GM19395 (cell line): ENCODE data around the gene CTNND2.

Experiments used
- ATAC-seq: cut with Tn5 transposase; IDR thresholded peaks from one replicate; pipeline ENCODE4 v1.9.1; 2021; ENCODE audit warnings: mild to moderate bottlenecking, moderate library complexity; ENCODE audit not compliant: unreplicated experiment

The CTNND2 gene

GRCh38 chr5:11599499-11599898 lies 304.7 kb downstream of the CTNND2 start:
- ATAC-seq: no peak

- no peak for ATAC-seq
Measured at GRCh38 chr5:11596657-11597071, 307.6 kb downstream of the CTNND2 start.

- ATAC-seq: no peak
Measured at GRCh38 chr5:11596185-11596584, 308.1 kb downstream of the CTNND2 start.

- no peak for ATAC-seq
Measured at GRCh38 chr5:11595045-11595444, 309.2 kb downstream of the CTNND2 start.

GRCh38 chr5:11594021-11594420 lies 310.2 kb downstream of the CTNND2 start:
- no peak for ATAC-seq

- ATAC-seq: no peak
Measured at GRCh38 chr5:11590475-11590874, 313.8 kb downstream of the CTNND2 start.

- no peak for ATAC-seq
Measured at GRCh38 chr5:11588803-11589202, 315.4 kb downstream of the CTNND2 start.

GRCh38 chr5:11584017-11584416 lies 320.2 kb downstream of the CTNND2 start:
- ATAC-seq: no peak

- no peak for ATAC-seq
Measured at GRCh38 chr5:11579351-11579750, 324.9 kb downstream of the CTNND2 start.

GRCh38 chr5:11574787-11575186 lies 329.5 kb downstream of the CTNND2 start:
- no peak for ATAC-seq

GRCh38 chr5:11573140-11573992 lies 330.9 kb downstream of the CTNND2 start:
- ATAC-seq: no peak

GRCh38 chr5:11564706-11565105 lies 339.5 kb downstream of the CTNND2 start:
- no peak for ATAC-seq

GRCh38 chr5:11563822-11564221 lies 340.4 kb downstream of the CTNND2 start:
- no peak for ATAC-seq

GRCh38 chr5:11560915-11561697 lies 343.1 kb downstream of the CTNND2 start:
- no peak for ATAC-seq

GRCh38 chr5:11557063-11557462 lies 347.2 kb downstream of the CTNND2 start:
- no peak for ATAC-seq

- no peak for ATAC-seq
Measured at GRCh38 chr5:11555171-11555570, 349.1 kb downstream of the CTNND2 start.

- no peak for ATAC-seq
Measured at GRCh38 chr5:11547730-11548129, 356.5 kb downstream of the CTNND2 start.

- ATAC-seq: no peak
Measured at GRCh38 chr5:11547140-11547539, 357.1 kb downstream of the CTNND2 start.

GRCh38 chr5:11540112-11540511 lies 364.1 kb downstream of the CTNND2 start:
- no peak for ATAC-seq

GRCh38 chr5:11531811-11532555 lies 372.3 kb downstream of the CTNND2 start:
- no peak for ATAC-seq

- no peak for ATAC-seq
Measured at GRCh38 chr5:11528720-11529119, 375.5 kb downstream of the CTNND2 start.
